Brain microvascular endothelial cell (primary cell): ENCODE results near the gene ALPK3.

Source experiments
- DNase-seq: peaks from one replicate; pipeline ENCODE4 v3.0.0-alpha.2; 2020
- H3K27ac ChIP-seq: fragments of 250-450 bp; sonication (Bioruptor Pico); 2 replicates; pipeline ENCODE4 v1.5.1; 2020; ENCODE audit warnings: mild to moderate bottlenecking, moderate library complexity
- H3K27me3 ChIP-seq: fragments of 250-450 bp; sonication (Bioruptor Pico); replicated peaks from 2 replicates; pipeline ENCODE4 v1.5.1; 2020; ENCODE audit warnings: mild to moderate bottlenecking
- H3K36me3 ChIP-seq: fragments of 250-450 bp; sonication (Bioruptor Pico); replicated peaks from 2 replicates; pipeline ENCODE4 v1.5.1; 2020; ENCODE audit warnings: mild to moderate bottlenecking
- H3K4me3 ChIP-seq: 2 replicates; pipeline ENCODE4 v1.5.1; 2011; ENCODE audit warnings: low read depth, mild to moderate bottlenecking, control low read depth, low read length, moderate library complexity
- in situ Hi-C: cut with HindIII; loops from 2 replicates; pipeline ENCODE4 v1.10.0; 2017; ENCODE audit warnings: low sequenced_read_pairs, low pct_ligation_motif_present
- TF ChIP-seq, protein P1 (sequence below): IDR thresholded peaks from 2 replicates; pipeline ENCODE4 v1.5.1; 2011; ENCODE audit warnings: low read depth, mild to moderate bottlenecking, moderate library complexity, low read length, control low read depth, inconsistent platforms; ENCODE audit errors: missing control alignments

The ALPK3 gene

GRCh38 chr15:84813931-84814330 is 3.2 kb upstream of the ALPK3 start:
- Histone ChIP-seq H3K4me3 (no peak overlapping the region), H3K36me3 (no peaks in the 10 kb centered on the region), H3K27me3 (no peaks in the 10 kb centered on the region), H3K27ac (no peak overlapping the region)
- TF ChIP-seq, protein P1, sequence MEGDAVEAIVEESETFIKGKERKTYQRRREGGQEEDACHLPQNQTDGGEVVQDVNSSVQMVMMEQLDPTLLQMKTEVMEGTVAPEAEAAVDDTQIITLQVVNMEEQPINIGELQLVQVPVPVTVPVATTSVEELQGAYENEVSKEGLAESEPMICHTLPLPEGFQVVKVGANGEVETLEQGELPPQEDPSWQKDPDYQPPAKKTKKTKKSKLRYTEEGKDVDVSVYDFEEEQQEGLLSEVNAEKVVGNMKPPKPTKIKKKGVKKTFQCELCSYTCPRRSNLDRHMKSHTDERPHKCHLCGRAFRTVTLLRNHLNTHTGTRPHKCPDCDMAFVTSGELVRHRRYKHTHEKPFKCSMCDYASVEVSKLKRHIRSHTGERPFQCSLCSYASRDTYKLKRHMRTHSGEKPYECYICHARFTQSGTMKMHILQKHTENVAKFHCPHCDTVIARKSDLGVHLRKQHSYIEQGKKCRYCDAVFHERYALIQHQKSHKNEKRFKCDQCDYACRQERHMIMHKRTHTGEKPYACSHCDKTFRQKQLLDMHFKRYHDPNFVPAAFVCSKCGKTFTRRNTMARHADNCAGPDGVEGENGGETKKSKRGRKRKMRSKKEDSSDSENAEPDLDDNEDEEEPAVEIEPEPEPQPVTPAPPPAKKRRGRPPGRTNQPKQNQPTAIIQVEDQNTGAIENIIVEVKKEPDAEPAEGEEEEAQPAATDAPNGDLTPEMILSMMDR = no peak
- in situ Hi-C loops = no loop called here
- no peak for DNase-seq

DNA sequence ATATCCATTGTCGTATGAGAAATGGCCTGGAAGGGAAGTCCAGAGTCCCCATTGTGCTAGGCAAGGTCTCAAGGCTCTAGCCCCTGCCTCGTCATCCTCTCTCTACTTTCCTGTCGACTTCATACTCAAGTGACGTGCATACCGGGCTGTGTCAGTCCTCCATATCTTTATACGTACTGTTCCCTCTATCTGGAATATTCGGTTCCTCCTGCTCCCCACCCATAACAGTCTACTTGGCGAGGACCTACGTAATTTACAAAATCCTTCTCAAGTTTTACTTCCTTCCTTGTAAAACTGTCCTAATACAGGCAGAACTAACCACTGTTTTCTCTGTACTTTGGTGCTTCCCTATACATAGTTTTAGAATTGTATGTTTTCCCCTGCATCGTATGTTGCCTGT is 2.2 kb upstream of the ALPK3 start:
- DNase-seq = no peak
- TF ChIP-seq, protein P1 = no peak
- in situ Hi-C loops = no loop called here
- H3K27ac ChIP-seq = no peak overlapping the region
- no peaks in the 10 kb centered on the region for H3K36me3 ChIP-seq
- no peaks in the 10 kb centered on the region for H3K27me3 ChIP-seq
- no peak overlapping the region for H3K4me3 ChIP-seq

DNA sequence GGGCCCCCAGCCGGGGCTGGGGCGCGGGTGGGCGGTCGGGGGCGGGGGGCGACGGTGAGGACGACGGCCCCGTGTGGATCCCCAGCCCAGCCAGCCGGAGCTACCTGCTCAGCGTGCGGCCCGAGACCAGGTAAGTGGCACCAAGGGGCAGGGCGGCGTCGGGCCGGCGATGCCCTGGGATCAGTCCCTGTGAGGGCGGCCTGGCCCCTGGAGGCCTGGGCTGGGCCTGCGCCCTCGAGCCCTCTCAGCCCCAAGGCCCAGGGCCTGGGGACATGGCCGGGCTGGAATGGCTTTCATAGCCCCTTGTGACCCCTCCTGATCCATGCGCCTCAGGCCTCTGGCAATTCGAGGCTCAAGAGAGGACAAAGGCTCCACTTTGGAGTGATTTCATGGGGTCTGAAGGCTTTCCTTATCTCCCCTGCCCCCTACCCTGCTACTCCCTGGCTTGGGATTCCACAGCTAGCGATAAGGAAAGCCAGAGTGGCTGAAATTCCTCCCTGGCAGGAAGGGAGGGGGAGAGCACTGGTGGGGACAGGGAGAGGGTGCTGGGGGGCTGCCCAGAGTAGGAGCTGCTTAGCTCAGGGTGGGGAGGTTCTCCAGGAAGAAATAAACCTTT is 418 bp downstream of the ALPK3 start:
- TF ChIP-seq, protein P1 = peak; percentile 18
- in situ Hi-C loops = no loop called here
- H3K27ac ChIP-seq = peak overlapping the region; percentile 65

GRCh38 chr15:84818261-84819131 is 1.3 kb downstream of the ALPK3 start:
- peak; percentile 67 for DNase-seq
- TF ChIP-seq, protein P1 = peak; percentile 9
- Histone ChIP-seq H3K36me3 (no peaks in the 10 kb centered on the region), H3K27ac (peak overlapping the region; percentile 65), H3K27me3 (no peaks in the 10 kb centered on the region), H3K4me3 (peak overlapping the region; percentile 49)
- in situ Hi-C loops = no loop called here

More for the DNA sequence above, 418 bp downstream of the ALPK3 start:
- Histone ChIP-seq H3K36me3 (no peaks in the 10 kb centered on the region), H3K4me3 (peak overlapping the region; percentile 49), H3K27me3 (no peaks in the 10 kb centered on the region)
- DNase-seq = no peak

- in situ Hi-C loops = no loop called here
- Histone ChIP-seq H3K4me3 (no peak overlapping the region), H3K27me3 (no peaks in the 10 kb centered on the region), H3K36me3 (no peaks in the 10 kb centered on the region), H3K27ac (peak overlapping the region; percentile 65)
- no peak for DNase-seq
- TF ChIP-seq, protein P1 = peak; percentile 48
Observed at GRCh38 chr15:84819291-84819768, 2.2 kb downstream of the ALPK3 start.
